Middle frontal gyrus (tissue), 1 donor: ENCODE measurements around the gene ZNHIT6.
"Not testable (repeated sequence)": the region's sequence is repeated elsewhere in the genome, so short reads cannot be mapped to it uniquely, and the experiment has no call there.

Source experiments
- DNase-seq: peaks from one replicate; pipeline ENCODE4 v3.0.0-alpha.2; 2015; ENCODE audit warnings: low spot score; ENCODE audit errors: extremely low spot score

The ZNHIT6 gene, protein sequence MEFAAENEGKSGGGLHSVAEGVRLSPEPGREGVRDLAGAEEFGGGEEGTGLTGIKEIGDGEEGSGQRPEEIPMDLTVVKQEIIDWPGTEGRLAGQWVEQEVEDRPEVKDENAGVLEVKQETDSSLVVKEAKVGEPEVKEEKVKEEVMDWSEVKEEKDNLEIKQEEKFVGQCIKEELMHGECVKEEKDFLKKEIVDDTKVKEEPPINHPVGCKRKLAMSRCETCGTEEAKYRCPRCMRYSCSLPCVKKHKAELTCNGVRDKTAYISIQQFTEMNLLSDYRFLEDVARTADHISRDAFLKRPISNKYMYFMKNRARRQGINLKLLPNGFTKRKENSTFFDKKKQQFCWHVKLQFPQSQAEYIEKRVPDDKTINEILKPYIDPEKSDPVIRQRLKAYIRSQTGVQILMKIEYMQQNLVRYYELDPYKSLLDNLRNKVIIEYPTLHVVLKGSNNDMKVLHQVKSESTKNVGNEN

DNA sequence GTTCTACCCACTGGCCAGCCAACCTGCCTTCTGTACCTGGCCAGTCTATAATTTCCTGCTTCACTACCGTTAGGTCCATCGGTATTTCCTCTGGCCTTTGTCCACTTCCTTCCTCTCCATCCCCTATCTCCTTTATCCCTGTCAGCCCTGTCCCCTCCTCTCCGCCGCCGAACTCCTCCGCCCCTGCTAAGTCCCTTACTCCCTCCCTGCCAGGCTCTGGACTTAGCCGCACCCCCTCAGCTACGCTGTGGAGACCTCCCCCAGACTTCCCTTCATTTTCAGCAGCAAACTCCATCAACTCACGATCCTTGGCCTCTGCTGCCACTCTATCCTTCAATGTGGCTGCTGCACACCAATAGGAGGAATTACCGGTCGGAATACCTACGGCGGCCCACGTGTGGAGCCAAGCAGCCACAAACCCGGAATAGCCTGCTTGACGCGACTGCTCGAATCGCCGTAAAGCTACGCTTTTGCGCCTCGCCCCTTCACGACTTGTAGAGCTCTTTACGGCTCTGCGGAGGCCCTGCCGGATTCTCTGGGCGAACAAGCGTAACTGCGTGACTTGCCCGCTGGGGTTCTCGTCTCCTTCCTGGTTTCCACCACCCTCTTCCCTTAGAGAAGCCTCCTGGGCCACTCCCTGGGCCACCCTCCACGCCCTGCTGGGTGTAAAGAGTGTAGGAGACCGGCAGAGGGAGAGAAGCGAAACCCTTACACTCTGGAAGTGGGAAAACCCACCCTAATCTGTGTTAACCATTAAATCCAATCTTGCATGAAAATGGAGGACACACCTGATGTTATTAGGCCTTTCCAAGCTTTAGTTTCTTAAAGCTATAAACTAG lies at the start of gene ZNHIT6:
TSS of gene ZNHIT6 (minus strand) at position 444 of the 839 bp plus-strand sequence. CDS start at position 295, 149 bp downstream.
- DNase-seq, result peak; percentile 88

DNA sequence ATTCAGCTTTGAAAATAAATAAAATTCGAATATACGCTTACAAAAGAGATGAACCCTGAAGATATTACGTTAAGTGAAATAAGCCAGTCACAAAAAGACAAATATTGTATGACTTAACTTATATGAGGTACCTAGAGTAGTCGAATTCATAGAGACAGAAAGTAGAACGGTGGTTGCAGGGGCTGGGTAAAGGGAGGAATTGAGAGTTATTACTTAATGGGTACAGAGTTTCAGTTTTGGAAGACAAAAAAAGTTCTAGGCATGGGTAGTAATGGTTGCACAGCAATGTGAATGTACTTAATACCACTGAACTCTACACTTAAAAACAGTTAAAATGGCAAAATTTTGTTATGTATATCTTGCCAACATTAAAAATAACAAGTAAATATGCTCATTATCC lies 48.6 kb upstream of the ZNHIT6 start:
- DNase-seq, result no peak

DNA sequence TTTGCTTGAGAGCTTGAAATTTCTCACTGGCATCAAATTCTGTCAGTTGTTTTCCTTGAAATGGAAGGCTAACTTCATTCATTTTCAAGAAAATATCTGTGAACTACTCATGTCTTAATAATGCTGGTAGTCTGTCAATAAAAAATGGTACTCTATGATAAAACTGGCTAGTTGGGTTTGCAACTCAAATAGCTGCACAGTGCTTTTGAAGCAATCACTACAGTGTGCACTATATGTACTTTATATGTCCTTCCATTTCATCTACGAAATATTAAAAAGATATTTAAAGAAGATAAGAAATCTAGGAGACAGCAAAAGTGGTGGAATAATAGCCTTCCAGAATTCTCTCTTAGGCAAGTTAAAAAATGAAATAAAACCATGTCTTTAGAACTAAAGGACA lies 39.9 kb upstream of the ZNHIT6 start:
- no peak for DNase-seq

DNA sequence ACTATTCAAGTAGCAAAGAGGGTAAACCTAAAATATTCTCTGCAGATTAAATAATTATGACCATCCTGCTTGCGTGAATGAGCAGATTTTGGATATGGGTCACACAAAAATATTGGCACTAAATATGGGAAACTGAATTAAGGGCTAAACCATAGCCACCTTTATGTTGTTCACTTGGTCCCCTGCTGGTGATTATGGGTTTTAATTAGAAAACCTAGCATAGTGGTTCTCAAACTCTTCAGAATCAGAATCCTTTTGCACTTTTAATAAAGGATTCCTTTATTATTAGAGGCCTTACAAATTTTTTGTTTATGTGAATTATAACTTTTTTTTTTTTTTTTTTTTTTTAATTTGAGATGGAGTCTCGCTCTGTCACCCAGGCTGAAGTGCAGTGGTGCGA lies 38.5 kb upstream of the ZNHIT6 start:
- no peak for DNase-seq

DNA sequence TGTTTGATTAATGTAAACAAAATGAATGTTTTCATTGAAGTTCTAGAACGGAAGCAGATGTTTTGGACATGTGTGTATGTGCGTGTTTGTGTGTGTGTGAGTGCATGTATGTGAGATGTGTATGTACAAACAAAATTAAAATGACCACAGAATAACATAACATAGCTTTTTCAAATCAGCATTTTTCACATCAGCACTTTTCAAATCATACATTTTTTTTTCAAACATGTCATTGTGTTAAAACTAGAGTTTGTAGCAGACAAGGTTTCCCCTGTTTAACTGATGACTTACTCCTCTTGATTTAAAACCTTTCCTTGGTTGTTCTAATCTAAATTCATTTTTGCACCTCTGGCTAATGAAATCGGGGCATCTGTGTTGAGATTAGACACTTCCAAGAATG lies 35.6 kb upstream of the ZNHIT6 start:
- DNase-seq, result no peak

DNA sequence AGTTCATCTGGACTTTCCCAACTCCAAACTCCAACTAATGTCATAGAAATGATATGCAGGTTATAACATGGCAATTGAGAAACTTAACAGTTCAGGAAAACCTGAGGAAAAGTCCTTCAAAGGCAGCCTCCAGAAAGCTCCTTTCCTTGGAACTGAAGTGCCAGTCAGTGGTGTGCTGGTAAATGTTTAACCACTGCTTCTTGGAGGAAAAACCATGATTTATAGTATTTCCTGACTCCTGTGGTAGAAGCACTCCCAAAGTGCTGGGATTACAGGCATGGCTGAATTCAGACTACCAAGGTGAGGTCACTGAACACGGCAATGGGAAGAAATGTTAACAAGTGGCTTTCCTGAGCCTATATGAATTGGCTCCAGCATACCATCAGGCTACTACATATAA lies 26.7 kb upstream of the ZNHIT6 start:
- DNase-seq, result no peak

DNA sequence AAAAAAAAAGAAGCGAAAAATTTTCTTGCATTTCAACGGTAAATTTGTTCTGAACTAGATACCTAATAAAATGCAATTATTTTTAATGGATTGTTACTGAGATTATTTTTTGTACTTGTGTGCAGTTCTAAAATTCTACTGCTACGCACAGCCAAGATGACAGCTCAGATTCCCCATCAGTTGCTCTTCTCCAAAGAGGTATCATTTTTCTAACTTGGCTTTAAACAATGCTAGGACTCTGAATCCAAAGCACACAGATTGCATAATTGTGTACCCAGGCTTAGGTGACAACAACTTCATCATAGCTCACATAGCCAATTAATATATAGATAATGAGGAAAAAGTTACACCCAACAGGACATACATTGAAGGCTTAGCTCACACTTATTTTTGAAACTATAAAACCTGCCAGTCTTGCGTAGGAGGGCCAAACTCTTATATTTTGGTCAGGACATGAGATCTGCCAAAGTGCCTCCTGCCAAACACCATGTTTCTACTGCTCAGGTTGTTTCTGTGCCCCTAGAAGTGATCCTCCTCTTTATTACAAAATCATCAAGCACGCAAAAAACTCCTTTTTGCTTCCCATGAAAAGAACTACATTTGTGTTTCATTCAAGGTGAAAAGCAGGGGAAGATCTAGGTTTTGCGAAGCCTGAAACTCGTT lies 10.6 kb upstream of the ZNHIT6 start:
- DNase-seq, result no peak

DNA sequence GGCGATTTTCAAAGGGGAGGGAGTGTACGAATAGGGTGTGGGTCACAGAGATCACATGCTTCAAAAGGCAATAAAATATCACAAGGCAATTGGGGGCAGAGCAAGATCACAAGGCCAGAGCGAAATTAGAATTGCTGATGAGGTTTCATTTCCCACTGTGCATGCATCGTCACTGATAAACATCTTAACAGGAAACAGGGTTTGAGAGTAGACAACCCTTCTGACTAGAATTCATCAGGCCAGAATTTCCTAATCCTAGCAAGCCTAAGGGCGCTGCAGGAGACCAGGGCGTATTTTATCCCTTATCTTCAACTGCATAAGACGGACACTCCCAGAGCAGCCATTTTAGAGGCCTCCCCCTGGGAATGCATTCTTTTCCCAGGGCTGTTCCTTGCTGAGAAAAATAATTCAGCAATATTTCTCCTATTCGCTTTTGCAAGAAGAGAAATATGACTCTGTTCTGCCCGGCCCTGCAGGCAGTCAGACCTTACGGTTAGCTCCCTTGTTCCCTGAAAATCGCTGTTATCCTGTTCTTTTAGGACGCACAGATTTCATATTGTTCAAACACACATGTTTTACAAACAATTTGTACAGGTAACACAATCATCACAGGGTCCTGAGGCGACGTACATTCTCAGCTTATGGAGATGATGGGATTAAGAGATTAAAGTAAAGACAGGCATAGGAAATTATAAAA lies 6.3 kb upstream of the ZNHIT6 start:
- not testable (repeated sequence) for DNase-seq

DNA sequence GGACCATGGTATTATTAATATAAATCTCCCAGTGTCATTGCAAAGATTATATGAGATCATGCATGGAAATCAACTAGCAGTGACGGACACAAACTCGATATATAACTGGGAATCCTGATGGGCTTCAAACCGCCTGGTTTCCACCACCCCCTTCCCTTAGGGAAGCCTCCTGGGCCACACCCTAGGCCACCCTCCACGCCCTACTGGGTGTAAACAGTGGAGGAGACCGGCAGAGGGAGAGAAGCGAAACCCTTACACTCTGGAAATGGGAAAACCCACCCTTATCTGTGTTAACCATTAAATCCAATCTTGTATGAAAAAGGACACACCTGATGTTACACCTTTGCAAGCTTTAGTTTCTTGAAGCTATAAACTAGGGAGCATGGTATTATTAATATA lies 595 bp upstream of the ZNHIT6 start:
- DNase-seq, result no peak

DNA sequence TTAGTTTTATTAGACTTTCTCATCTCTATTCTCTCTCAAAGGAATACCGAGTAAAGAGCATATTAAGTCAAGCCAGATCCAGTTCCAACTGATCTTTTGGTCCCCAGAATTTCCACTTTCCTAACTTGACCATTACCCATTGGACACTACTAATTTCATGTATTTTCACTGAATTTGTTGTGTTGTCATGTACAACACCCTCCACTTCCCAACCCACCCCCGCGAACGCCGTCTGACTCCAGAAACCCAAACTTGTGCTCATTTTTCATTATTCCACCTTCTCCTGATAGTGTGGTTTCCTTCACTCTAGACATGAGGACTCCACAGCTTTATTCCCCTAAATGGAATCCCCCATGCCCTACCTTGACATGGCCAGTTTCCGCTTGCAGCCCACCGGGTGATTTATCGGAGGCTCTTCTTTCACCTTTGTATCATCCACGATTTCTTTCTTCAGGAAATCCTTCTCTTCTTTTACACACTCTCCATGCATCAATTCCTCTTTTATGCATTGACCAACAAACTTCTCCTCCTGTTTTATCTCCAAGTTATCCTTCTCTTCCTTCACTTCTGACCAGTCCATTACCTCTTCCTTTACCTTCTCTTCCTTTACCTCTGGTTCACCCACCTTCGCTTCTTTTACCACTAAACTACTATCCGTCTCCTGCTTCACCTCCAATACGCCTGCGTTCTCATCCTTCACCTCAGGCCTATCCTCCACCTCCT lies 805 bp downstream of the ZNHIT6 start:
- no peak for DNase-seq

DNA sequence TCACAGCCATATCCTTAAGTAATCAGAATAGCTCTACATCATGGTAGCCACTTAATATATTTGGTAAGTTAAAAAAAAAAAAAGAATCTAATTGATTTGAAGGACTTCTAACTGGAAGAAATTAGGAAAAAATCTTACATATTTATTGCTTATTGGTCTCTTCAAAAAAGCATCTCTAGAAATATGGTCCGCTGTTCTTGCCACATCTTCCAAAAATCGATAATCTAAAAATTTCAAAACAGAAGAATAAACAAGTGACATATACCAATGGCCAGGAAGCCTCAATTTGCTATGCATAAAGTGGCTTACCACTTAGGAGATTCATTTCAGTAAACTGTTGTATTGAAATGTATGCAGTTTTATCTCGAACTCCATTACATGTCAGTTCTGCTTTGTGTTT lies 2.3 kb downstream of the ZNHIT6 start:
- DNase-seq, result no peak

DNA sequence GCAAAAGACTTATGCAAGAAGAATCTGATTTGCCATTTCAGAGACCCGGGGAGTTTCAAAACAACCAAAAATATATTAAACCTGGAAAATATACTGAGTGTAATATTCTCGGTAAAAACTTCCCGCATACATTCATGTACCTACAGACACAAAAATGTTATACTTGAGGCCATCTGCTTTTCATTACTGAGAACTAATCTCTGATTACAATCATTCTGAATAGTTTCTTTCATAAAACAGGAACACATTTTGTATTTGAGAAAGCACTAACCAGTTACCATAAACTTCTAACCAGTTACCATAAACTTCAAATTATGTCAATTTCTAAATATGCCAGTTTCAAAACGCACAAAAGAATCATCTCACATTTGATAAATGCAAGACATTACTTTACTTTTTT lies 7.8 kb downstream of the ZNHIT6 start:
- DNase-seq, result no peak

DNA sequence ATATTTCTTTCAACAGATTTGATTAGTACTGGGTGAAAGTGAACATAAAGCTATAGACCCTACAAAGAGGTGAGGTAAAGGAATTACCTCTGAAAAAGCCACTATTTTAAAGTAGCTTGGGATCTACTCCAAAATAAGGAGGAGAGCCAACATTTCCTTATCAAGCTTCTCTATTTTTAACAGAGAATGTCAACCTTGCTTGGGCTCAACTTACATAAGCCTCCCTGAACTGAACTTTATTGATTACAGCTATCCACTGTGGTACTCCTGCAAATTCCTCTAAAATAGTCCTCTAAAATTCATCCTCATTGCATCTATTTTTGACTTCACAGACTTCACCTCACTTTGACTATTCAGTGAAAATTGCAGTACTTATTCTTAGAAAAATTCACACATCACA lies 10.3 kb downstream of the ZNHIT6 start:
- no peak for DNase-seq

DNA sequence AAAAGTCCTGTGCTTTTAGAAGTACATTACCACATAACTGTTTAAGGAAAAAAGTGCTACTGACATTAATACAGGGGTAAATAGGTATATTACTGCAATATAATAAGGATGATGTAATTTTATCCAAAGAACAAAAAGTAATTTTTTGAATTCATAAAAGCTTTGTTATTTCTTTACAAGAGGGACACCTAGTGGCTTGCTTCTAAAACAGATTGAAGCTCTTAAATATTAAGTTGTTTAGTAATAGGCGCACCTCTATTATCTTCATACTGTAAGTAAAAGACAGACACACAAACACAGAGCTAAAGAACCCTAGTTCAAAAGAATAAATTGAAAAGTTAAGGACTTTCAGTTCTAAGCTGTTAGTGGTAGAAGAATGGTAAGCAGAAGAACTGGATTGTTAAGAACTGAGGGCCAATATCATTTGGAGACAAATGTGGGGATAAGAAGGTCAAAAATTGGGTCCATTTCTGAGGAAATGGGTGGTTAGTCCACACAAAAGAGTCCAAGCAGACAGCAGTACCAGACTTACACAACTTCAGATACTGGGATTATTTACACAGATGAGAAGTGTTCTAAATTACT lies 15.4 kb downstream of the ZNHIT6 start:
- no peak for DNase-seq

DNA sequence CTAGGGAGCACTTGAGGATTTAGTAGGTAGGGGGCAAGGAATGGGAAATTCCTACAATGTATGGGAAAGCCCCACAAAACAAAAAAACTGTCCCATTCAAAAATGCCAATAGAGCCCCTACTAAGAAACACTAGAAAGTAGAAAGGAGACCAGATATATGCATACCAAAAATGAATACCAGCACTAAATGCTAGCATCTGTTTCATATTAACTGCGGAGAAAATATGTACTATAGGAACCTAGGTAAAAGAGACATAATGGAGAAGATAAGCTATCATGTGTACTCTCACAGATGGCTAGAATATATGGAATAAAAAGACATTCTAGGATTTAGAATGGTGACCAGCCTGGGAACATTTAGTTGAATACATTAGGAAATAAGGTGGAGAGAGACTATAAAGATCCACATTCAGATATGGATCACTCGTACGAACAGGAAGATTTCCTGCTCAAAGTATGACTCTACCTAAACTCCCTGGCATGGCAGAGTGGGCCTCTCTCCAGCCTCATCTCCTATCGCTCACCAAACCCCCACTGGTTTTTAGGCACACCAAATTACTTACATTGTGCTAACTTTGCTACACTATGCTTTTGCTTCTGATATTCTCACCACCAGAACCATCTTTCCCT lies 18.3 kb downstream of the ZNHIT6 start:
- no peak for DNase-seq

DNA sequence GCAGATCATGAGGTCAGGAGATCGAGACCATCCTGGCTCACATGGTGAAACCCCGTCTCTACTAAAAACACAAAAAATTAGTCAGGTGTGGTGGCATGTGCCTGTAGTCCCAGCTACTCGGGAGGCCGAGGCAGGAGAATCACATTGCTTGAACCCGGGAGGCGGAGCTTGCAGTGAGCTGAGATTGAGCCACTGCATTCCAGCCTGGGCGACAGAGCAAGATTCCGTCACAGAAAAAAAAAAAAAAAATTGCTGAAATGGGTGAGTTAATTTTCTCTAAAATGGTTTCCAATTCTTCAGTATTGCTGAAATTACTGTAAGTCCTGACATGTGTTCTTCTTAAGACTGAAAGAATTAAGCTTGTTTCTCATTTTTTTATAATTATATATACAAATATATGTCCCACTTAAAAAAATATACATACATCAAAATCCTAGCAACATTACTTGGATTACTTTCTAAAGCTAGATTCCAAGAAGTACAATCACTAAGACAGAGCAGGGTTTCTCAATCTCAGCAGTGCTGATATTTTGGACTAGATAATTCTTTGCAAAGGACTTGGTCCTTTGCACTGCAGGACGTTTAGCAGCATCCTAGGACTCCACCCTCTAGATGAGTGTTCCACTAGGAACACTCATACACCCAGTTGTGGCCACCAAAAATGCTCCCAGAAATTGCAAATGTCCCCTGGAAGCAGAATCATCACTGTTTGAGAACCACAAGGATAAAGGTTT lies 24.8 kb downstream of the ZNHIT6 start:
- no peak for DNase-seq

DNA sequence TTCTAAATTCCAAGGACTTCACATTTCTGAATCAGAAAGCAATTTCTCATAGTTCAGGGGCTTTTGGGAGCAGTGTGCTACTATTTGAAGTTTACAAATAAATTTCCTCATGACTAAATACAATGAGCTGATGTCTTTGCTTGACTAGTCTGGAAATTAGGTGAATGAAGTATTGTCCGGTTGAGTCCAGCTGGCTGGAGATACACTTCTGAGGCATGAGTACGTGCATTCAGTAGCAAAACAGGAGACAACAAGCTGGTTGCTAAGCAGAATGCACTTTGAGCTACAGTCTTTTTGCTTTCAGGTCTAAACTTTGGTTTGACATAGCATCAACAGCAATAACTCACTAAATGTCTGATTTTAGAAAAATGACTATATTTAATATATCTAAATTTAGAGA lies 27.1 kb downstream of the ZNHIT6 start:
- DNase-seq, result no peak

DNA sequence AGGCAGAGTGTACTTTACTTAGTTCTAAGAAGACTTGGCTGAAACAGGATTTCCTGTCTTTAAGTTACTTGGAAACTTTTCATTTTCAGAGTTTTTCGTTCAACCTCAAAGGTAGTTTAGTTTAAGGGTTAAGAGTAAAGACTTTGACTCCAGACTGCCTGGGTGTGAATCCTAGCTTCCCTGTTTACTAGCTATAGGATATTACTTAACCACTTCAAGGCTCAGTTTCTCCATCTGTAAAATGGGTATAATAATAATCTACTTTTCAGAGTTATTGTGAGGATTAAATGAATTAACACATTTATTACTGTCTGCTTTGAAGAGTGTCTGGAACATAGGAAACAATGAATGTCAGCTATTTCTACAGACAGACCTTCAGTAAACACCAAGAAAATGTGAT lies 30.0 kb downstream of the ZNHIT6 start:
- DNase-seq, result no peak

DNA sequence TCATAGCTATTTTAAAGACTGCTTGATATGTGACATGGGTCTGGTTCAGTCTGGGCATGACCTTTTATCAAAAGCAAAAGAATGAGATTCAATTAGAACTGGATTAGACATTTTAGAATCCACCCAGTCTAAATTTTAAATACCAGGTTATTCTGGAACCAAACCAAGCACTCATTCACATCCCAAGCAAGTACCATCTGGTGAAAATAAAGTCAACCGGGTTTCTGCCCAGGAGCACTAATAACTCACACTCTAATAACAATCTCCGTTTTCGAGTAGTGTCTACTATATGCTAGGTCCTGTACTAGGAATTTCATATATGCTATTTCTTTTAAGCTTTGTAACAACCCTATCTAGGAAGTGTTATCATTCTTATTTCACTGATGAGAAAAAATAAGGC lies 30.6 kb downstream of the ZNHIT6 start:
- no peak for DNase-seq
